Measurements from ENCODE around the gene ATM. TPM values are rescaled to one million over a fixed set of nuclear protein-coding genes. Genes with fewer than 3 reads are reported as not detected.
A peak's percentile ranks its signal among the peaks of the same experiment; 100 is the strongest.

Gene ATM
- total RNA-seq, 4 donors from 2014 or later, result 107 to 120 (median 109) TPM

DNA sequence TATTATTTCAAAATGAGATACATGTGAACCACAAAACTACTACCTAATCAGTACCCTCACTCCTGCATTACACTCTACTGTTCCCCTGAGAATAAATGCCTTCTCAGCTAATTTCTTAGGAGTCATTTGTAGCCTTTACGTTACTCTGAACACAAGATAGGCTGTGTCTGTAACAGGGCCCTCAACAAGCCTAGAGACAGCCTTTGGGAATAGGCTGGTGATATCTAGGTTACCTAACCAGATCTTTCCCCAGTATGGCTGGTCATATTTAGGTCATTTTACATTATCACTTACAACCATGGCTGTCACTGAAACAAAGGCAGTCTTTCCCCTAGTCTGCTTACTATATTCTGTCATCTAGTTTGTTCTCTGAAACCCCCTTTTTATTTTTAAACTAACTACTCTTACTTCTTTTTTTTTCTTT is 14.2 kb downstream of the ATM start:
- Histone ChIP-seq H3K36me3 (peaks cover 0 to 76% (median 0%) of the 10 kb centered on the region in 3 donors), H3K4me3 (no peak overlapping the region), H3K27me3 (no peaks in the 10 kb centered on the region), H3K27ac (peak overlapping the region in 1 of 4 donors; percentile 28), H3K9me3 (no peaks in the 10 kb centered on the region), H3K4me1 (peaks cover 0 to 6% (median 0%) of the 10 kb centered on the region in 4 donors)
- no peak for TF ChIP-seq CTCF (IDR thresholded peaks at IDR 0.05)
- WGBS, 2 donors, result 88 to 94% methylated on average over 1 of the region's 1 CpG
- DNase-seq (ENCODE audit: low spot score in 2 of 2), result no peak

DNA sequence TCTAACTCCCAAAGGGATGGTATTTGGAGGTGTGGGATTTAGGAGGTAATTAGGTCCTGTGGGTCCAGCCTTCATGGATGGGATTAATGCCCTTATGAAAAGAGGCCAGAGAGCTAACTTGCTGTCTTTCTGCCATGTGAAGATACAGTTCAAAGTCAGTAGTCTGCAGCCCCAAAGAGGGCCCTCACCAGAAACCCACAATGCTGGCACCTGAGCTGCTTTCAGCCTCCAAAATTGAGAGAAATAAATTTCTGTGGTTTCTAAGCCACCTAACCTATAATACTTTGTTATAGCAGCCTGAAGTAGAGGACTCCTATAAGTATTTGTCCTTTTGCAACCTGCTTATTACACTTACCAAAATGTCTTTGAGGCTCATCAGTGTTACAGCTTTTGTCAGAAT is 16.2 kb downstream of the ATM start:
- H3K27me3 ChIP-seq, result no peaks in the 10 kb centered on the region
- H3K4me3 ChIP-seq, result no peak overlapping the region
- H3K36me3 ChIP-seq, result peaks cover 0 to 71% (median 0%) of the 10 kb centered on the region in 3 donors
- no peak for DNase-seq (ENCODE audit: low spot score in 2 of 2)
- no peak overlapping the region for H3K27ac ChIP-seq
- H3K4me1 ChIP-seq, result peaks cover 0 to 6% (median 0%) of the 10 kb centered on the region in 4 donors
- no peaks in the 10 kb centered on the region for H3K9me3 ChIP-seq
- TF ChIP-seq CTCF (IDR thresholded peaks at IDR 0.05) (no peak), EP300 (IDR thresholded peaks at IDR 0.05) (no peak), POLR2A (IDR thresholded peaks at IDR 0.05) (no peak)

- Histone ChIP-seq H3K9me3 (no peaks in the 10 kb centered on the region), H3K27me3 (no peaks in the 10 kb centered on the region), H3K36me3 (peaks cover 0 to 68% (median 0%) of the 10 kb centered on the region in 3 donors), H3K27ac (no peak overlapping the region), H3K4me3 (no peak overlapping the region), H3K4me1 (no peaks in the 10 kb centered on the region)
- 91 to 93% methylated on average over 4 of the region's 4 CpGs for WGBS, 2 donors
- TF ChIP-seq POLR2A (IDR thresholded peaks at IDR 0.05), result no peak
- no peak for TF ChIP-seq CTCF (IDR thresholded peaks at IDR 0.05)
- no peak for TF ChIP-seq EP300 (IDR thresholded peaks at IDR 0.05)
- no peak for DNase-seq (ENCODE audit: low spot score in 2 of 2)
These were observed 18.6 kb downstream of the ATM start for GRCh38 chr11:108241330-108242037.

GRCh38 chr11:108242422-108242821 is 19.6 kb downstream of the ATM start:
- DNase-seq (ENCODE audit: low spot score in 2 of 2), result no peak
- H3K36me3 ChIP-seq, result peaks cover 0 to 68% (median 0%) of the 10 kb centered on the region in 3 donors
- H3K4me1 ChIP-seq, result no peaks in the 10 kb centered on the region
- H3K4me3 ChIP-seq, result no peak overlapping the region
- TF ChIP-seq CTCF (IDR thresholded peaks at IDR 0.05) (no peak), POLR2A (IDR thresholded peaks at IDR 0.05) (no peak), EP300 (IDR thresholded peaks at IDR 0.05) (no peak)
- WGBS, 2 donors, result 98% methylated on average over 2 of the region's 2 CpGs
- no peak overlapping the region for H3K27ac ChIP-seq
- H3K9me3 ChIP-seq, result no peaks in the 10 kb centered on the region
- no peaks in the 10 kb centered on the region for H3K27me3 ChIP-seq

- TF ChIP-seq EP300 (IDR thresholded peaks at IDR 0.05) (no peak), CTCF (IDR thresholded peaks at IDR 0.05) (no peak), POLR2A (IDR thresholded peaks at IDR 0.05) (no peak)
- Histone ChIP-seq H3K27ac (no peak overlapping the region), H3K36me3 (peaks cover 0 to 71% (median 0%) of the 10 kb centered on the region in 3 donors), H3K4me1 (no peaks in the 10 kb centered on the region), H3K27me3 (no peaks in the 10 kb centered on the region), H3K9me3 (no peaks in the 10 kb centered on the region), H3K4me3 (no peak overlapping the region)
- DNase-seq (ENCODE audit: low spot score in 2 of 2), result no peak
- 75 to 78% methylated on average over 3 of the region's 3 CpGs for WGBS, 2 donors
These were observed 23.4 kb downstream of the ATM start for GRCh38 chr11:108246308-108246707.
